NCI-H187 (cell line): ENCODE measurements around the gene ELAVL1.
"Not testable (repeated sequence)": the region's sequence is repeated elsewhere in the genome, so short reads cannot be mapped to it uniquely, and the experiment has no call there.

ENCODE experiments used
- DNase-seq, 2 experiments: peaks; one replicate each; lab custom pipeline; 2025; lab: John Stamatoyannopoulos, UW

ELAVL1 gene

GRCh38 chr19:7968796-7969554 lies 36.5 kb downstream of the ELAVL1 start:
- DNase-seq = no peak

- no peak for DNase-seq
These were observed 37.2 kb downstream of the ELAVL1 start for GRCh38 chr19:7968008-7968795.

GRCh38 chr19:7965921-7966665 lies 39.3 kb downstream of the ELAVL1 start:
- no peak for DNase-seq

- DNase-seq = no peak
These were observed 40.1 kb downstream of the ELAVL1 start for GRCh38 chr19:7965259-7965841.

GRCh38 chr19:7963566-7963965 lies 41.9 kb downstream of the ELAVL1 start:
- no peak for DNase-seq

- DNase-seq = no peak
These were observed 42.7 kb downstream of the ELAVL1 start for GRCh38 chr19:7962644-7963268.

- DNase-seq = no peak
These were observed 43.4 kb downstream of the ELAVL1 start for GRCh38 chr19:7961920-7962626.

GRCh38 chr19:7961082-7961481 lies 44.4 kb downstream of the ELAVL1 start:
- DNase-seq = not testable (repeated sequence)

GRCh38 chr19:7959211-7959610 lies 46.2 kb downstream of the ELAVL1 start:
- DNase-seq = no peak

GRCh38 chr19:7955696-7956095 lies 49.7 kb downstream of the ELAVL1 start:
- DNase-seq = no peak

GRCh38 chr19:7953576-7953975 lies 51.9 kb downstream of the ELAVL1 start:
- DNase-seq = no peak

- no peak for DNase-seq
These were observed 52.4 kb downstream of the ELAVL1 start for GRCh38 chr19:7953060-7953459.

- no peak for DNase-seq
These were observed 57.5 kb downstream of the ELAVL1 start for GRCh38 chr19:7947939-7948338.

- peak; percentile 60 to 78 for DNase-seq
These were observed 61.2 kb downstream of the ELAVL1 start for GRCh38 chr19:7944177-7944761.

- peak; percentile 76 to 95 for DNase-seq
These were observed 61.8 kb downstream of the ELAVL1 start, which contains the start of gene TIMM44 for GRCh38 chr19:7943444-7944176. TIMM44 (minus strand) TSS chr19:7943666; CDS start chr19:7943651, 15 bp downstream.

GRCh38 chr19:7942981-7943443 lies 62.4 kb downstream of the ELAVL1 start:
- DNase-seq = no peak

- no peak for DNase-seq
These were observed 63.4 kb downstream of the ELAVL1 start for GRCh38 chr19:7941895-7942596.

- no peak for DNase-seq
These were observed 64.6 kb downstream of the ELAVL1 start for GRCh38 chr19:7940841-7941240.

- DNase-seq = no peak
These were observed 70.7 kb downstream of the ELAVL1 start for GRCh38 chr19:7934766-7935165.
